GM12878 (cell line): ENCODE results near the gene TSHZ2. TPM values are rescaled to one million over a fixed set of nuclear protein-coding genes. Genes with fewer than 3 reads are reported as not detected.
A peak's percentile ranks its signal among the peaks of the same experiment; 100 is the strongest.

ENCODE experiments used
- ATAC-seq: fragments of 200-7000 bp; cut with Tn5 transposase; 3 replicates; pipeline ENCODE4 v1.9.1; 2020; ENCODE audit warnings: mild to moderate bottlenecking, moderate library complexity
- BruUV-seq: library from RNA; stranded (reverse); fragments of 400-500 nt; replicated peaks from 2 replicates; lab custom pipeline; 2021; lab: Mats Ljungman, UMichigan
- CTCF ChIA-PET: fragments of 300-600 bp; sonication (Branson Sonifier 250); formaldehyde crosslinking; extraction: SDS; loops from one replicate; lab custom pipeline; 2021; ENCODE audit warnings: inconsistent platforms; lab: Yijun Ruan, JAX
- POLR2A ChIA-PET: fragments of 350-600 bp; formaldehyde crosslinking; extraction: SDS; loops from one replicate; lab custom pipeline; 2021; ENCODE audit warnings: inconsistent platforms; lab: Charles Lee
- RAD21 ChIA-PET: fragments of 300-600 bp; sonication (Branson Sonifier 250); formaldehyde crosslinking; loops from one replicate; lab custom pipeline; 2023; ENCODE audit warnings: antibody characterized with exemption; ENCODE audit not compliant: unreplicated experiment; lab: Charles Lee
- SMC1A ChIA-PET: fragments of 300-600 bp; sonication (Branson Sonifier 250); formaldehyde crosslinking; loops from one replicate; lab custom pipeline; 2023; ENCODE audit not compliant: unreplicated experiment, uncharacterized antibody; lab: Charles Lee
- DNase-seq: peaks from one replicate; pipeline ENCODE4 v3.0.0-alpha.2; 2011; ENCODE audit warnings: low read depth, low spot score
- FAIRE-seq: peaks from 3 replicates; lab custom pipeline; 2011; peaks lifted over from hg19 to GRCh38; lab: Jason Lieb, UNC
- H2AFZ ChIP-seq: 2 replicates; pipeline ENCODE4 v1.6.0; 2011; ENCODE audit warnings: low read depth, low read length, control low read depth; ENCODE audit not compliant: control insufficient read depth
- H3K27ac ChIP-seq: 2 replicates; pipeline ENCODE4 v1.5.1; 2011; ENCODE audit warnings: control low read depth; ENCODE audit not compliant: control insufficient read depth, insufficient read depth
- H3K27me3 ChIP-seq, 2 experiments: replicated peaks in 1 of 2; 2 replicates each; pipeline versions ENCODE4 v1.6.0 to v1.6.1; 2011; ENCODE audit warnings: low read length in 1 of 2; ENCODE audit not compliant: control insufficient read depth in 2 of 2, insufficient read depth in 2 of 2
- H3K36me3 ChIP-seq, 2 experiments: 2 replicates each; pipeline ENCODE4 v1.5.1; 2011; ENCODE audit warnings: low read length in 1 of 2; ENCODE audit not compliant: control insufficient read depth in 2 of 2, insufficient read depth in 2 of 2
- H3K4me1 ChIP-seq: 2 replicates; pipeline ENCODE4 v1.6.1; 2011; ENCODE audit warnings: mild to moderate bottlenecking, low read length, moderate library complexity, mixed read lengths; ENCODE audit not compliant: control insufficient read depth, insufficient read depth
- H3K4me2 ChIP-seq: 2 replicates; pipeline ENCODE4 v1.6.0; 2011; ENCODE audit warnings: control low read depth; ENCODE audit not compliant: control insufficient read depth, insufficient read depth
- H3K4me3 ChIP-seq: fragments of 200-600 bp; sonication (generic); 2 replicates; pipeline ENCODE4 v1.5.1; 2016
- H3K79me2 ChIP-seq: 2 replicates; pipeline ENCODE4 v1.6.0; 2011; ENCODE audit warnings: low read length; ENCODE audit not compliant: control insufficient read depth, insufficient read depth
- H3K9ac ChIP-seq: 2 replicates; pipeline ENCODE4 v1.8.0; 2011; ENCODE audit warnings: low read length, control low read depth, mixed read lengths; ENCODE audit not compliant: control insufficient read depth, insufficient read depth
- H3K9me3 ChIP-seq: replicated peaks from 3 replicates; pipeline ENCODE4 v1.5.1; 2011; ENCODE audit warnings: mild to moderate bottlenecking, low read length; ENCODE audit not compliant: control insufficient read depth, insufficient read depth
- H4K20me1 ChIP-seq: 2 replicates; pipeline ENCODE4 v1.6.0; 2011; ENCODE audit not compliant: control insufficient read depth, insufficient read depth
- CHD2 ChIP-seq: IDR thresholded peaks from 2 replicates; pipeline ENCODE4 v1.6.1; 2011; ENCODE audit warnings: low read depth, low read length, improper control_type of control experiment, borderline replicate concordance
- NBN ChIP-seq: fragments of 450-650 bp; IDR thresholded peaks from 2 replicates; pipeline ENCODE4 v1.6.1; 2016
- PAX5 ChIP-seq: IDR thresholded peaks from 2 replicates; pipeline ENCODE4 v1.6.1; 2011; ENCODE audit warnings: low read depth, low read length, borderline replicate concordance
- RAD51 ChIP-seq: fragments of 450-650 bp; IDR thresholded peaks from 2 replicates; pipeline ENCODE4 v1.6.1; 2016; ENCODE audit warnings: moderate library complexity, mild to moderate bottlenecking, inconsistent platforms
- SP1 ChIP-seq: IDR thresholded peaks from one replicate; pipeline ENCODE4 v1.6.1; 2011; ENCODE audit warnings: low read depth, low read length
- SPI1 ChIP-seq: IDR thresholded peaks from 2 replicates; pipeline ENCODE4 v1.6.1; 2011; ENCODE audit warnings: low read depth, mild to moderate bottlenecking, low read length, moderate library complexity, borderline replicate concordance; ENCODE audit not compliant: insufficient read depth
- ZBTB40 ChIP-seq: fragments of 450-650 bp; IDR thresholded peaks from 2 replicates; pipeline ENCODE4 v1.6.1; 2016; ENCODE audit warnings: mild to moderate bottlenecking, moderate library complexity, borderline replicate concordance
- ZNF207 ChIP-seq: fragments of 450-650 bp; IDR thresholded peaks from 2 replicates; pipeline ENCODE4 v1.6.1; 2014; ENCODE audit warnings: antibody characterized with exemption, mild to moderate bottlenecking, borderline replicate concordance
- ZNF24 ChIP-seq: fragments of 450-650 bp; IDR thresholded peaks from 2 replicates; pipeline ENCODE4 v1.6.1; 2017; ENCODE audit warnings: antibody characterized with exemption, mild to moderate bottlenecking
- ZNF622 ChIP-seq: fragments of 450-650 bp; IDR thresholded peaks from 2 replicates; pipeline ENCODE4 v1.6.1; 2017; ENCODE audit warnings: mild to moderate bottlenecking, inconsistent platforms
- WGBS: methylation state at CpG from one replicate; pipeline ENCODE4 v1.1.6; 2016; ENCODE audit warnings: low lambda C conversion rate; ENCODE audit not compliant: insufficient replicate concordance, insufficient coverage; ENCODE audit errors: missing lambda C conversion rate; 5-methylcytosine and 5-hydroxymethylcytosine counted together
- in situ Hi-C: fragments of 300-500 bp; cut with MboI; formaldehyde crosslinking; loops from 9 replicates; pipeline ENCODE4 v1.14.3; 2018; ENCODE audit warnings: mixed read lengths
- intact Hi-C: fragments of 100-400 bp; cut with micrococcal nuclease; formaldehyde crosslinking; loops from one replicate; pipeline ENCODE4 v1.14.2; 2022; ENCODE audit not compliant: unreplicated experiment
- polyA plus RNA-seq, 11 experiments: library from polyadenylated mRNA; depleted of rRNA in 4 of 11; unstranded in 6 of 11; stranded (reverse) in 5 of 11; fragments of >200 nt; fragmentation: Nextera tagmentation in 4 of 11; fragmentation: Illumina TruSeq in 1 of 11; extraction: Ambion mirVana in 4 of 11; extraction: Trizol in 1 of 11; gene quantifications; 1 replicate in 1 of 11; 2 replicates in 10 of 11; pipeline versions ENCODE4 v1.2.1 to v1.2.3, GENCODE V29; 2011 to 2016; ENCODE audit warnings: inconsistent platforms in 2 of 11, missing spikeins in 2 of 11, low read depth in 1 of 11
- total RNA-seq, 4 experiments: library from RNA; depleted of rRNA in 3 of 4; stranded (reverse); fragments of >200 nt in 3 of 4; fragmentation: Illumina TruSeq in 1 of 4; extraction: Trizol in 1 of 4; gene quantifications; 2 replicates each; pipeline versions ENCODE4 v1.2.1 to v1.2.3, GENCODE V29; 2013 to 2021

The TSHZ2 gene
- total and polyA plus RNA-seq, 10 of the 15 experiments (the other 5 are each of a cell fraction or from before 2014, with no cell fraction given): 0.01 to 0.86 (median 0.13) TPM; not detected in 2

GRCh38 chr20:52999040-52999439 is 26.9 kb downstream of the TSHZ2 start:
- no peak overlapping the region for H3K27ac ChIP-seq
- H3K4me3 ChIP-seq: no peak overlapping the region
- no peak overlapping the region for H3K9ac ChIP-seq
- H3K36me3 ChIP-seq: no peaks in the 10 kb centered on the region
- H3K79me2 ChIP-seq: no peaks in the 10 kb centered on the region
- intact Hi-C loops: no loop called here
- no TSS peak for BruUV-seq
- H3K4me2 ChIP-seq: no peak overlapping the region
- no peaks in the 10 kb centered on the region for H4K20me1 ChIP-seq
- RAD21 ChIA-PET: interaction anchor here (2.0 to 4.6 kb wide), 3 partner anchors 9 to 23 kb away, joined by 4 to 31 read pairs (median 11); no protein-coding TSS in a partner anchor
- H3K27me3 ChIP-seq: no peaks in the 10 kb centered on the region
- ATAC-seq: no peak
- DNase-seq: no peak
- TF ChIP-seq ZNF622: no peak
- TF ChIP-seq, all 136 proteins: peak for 0
- ChIA-PET CTCF (interaction anchor here (0.7 to 3.8 kb wide), 2 partner anchors 24 to 45 kb away, joined by 3 to 24 read pairs; no protein-coding TSS in a partner anchor), POLR2A (interaction anchor here (0.6 to 1.4 kb wide), 2 partner anchors 14 to 531 kb away, joined by 4 read pairs; no protein-coding TSS in a partner anchor), SMC1A (interaction anchor here (1.0 to 5.7 kb wide), 4 partner anchors 8 to 73 kb away, joined by 3 to 138 read pairs (median 37); no protein-coding TSS in a partner anchor)
- 18% methylated on average over 2 of the region's 2 CpGs for WGBS
- peaks cover 14% of the 10 kb centered on the region for H3K4me1 ChIP-seq
- no peak for FAIRE-seq
- in situ Hi-C loops: no loop called here
- H2AFZ ChIP-seq: no peak overlapping the region
- no peaks in the 10 kb centered on the region; the same call in 2 of the 3 replicates for H3K9me3 ChIP-seq

- ChIA-PET RAD21 (interaction anchor here (0.7 to 4.6 kb wide), 10 partner anchors 9 to 31 kb away, joined by 3 to 31 read pairs (median 4); no protein-coding TSS in a partner anchor), SMC1A (interaction anchor here (0.6 to 5.7 kb wide), 20 partner anchors 10 to 1042 kb away, joined by 3 to 138 read pairs (median 4); no protein-coding TSS in a partner anchor), CTCF (interaction anchor here (0.6 to 3.8 kb wide), 8 partner anchors 9 to 294 kb away, joined by 3 to 24 read pairs (median 4); no protein-coding TSS in a partner anchor), POLR2A (interaction anchor here (1.5 to 3.5 kb wide), 3 partner anchors 11 to 26 kb away, joined by 6 to 12 read pairs (median 8); no protein-coding TSS in a partner anchor)
- Histone ChIP-seq H3K36me3 (no peaks in the 10 kb centered on the region), H2AFZ (peak overlapping the region; percentile 59), H3K4me3 (peak overlapping the region; percentile 33; the same call in 1 of the 2 replicates), H3K79me2 (no peaks in the 10 kb centered on the region), H3K27me3 (no peaks in the 10 kb centered on the region), H3K9ac (peak overlapping the region; percentile 6; the same call in 1 of the 2 replicates), H3K4me1 (peaks cover 14% of the 10 kb centered on the region), H3K27ac (peak overlapping the region; percentile 33), H4K20me1 (no peaks in the 10 kb centered on the region), H3K4me2 (peak overlapping the region; percentile 62), H3K9me3 (no peaks in the 10 kb centered on the region; the same call in 2 of the 3 replicates)
- FAIRE-seq: peak; percentile 84
- in situ Hi-C loops (no loop called here), intact Hi-C loops (loop anchor here (1.0 to 10.0 kb wide), 2 partner anchors 27 to 153 kb away; no protein-coding TSS in a partner anchor)
- WGBS: 0% methylated on average over 9 of the region's 9 CpGs
- DNase-seq: peak; percentile 55
- TSS peak; percentile 69 for BruUV-seq
- peak; percentile 86 for ATAC-seq
- TF ChIP-seq ZNF207 (peak; percentile 78; the same call in 1 of the 2 replicates), NBN (0 out of 2 replicates have a peak, but pooled peaks have one; percentile 12), CHD2 (0 out of 2 replicates have a peak, but pooled peaks have one; percentile 13), RAD51 (peak; percentile 72), ZBTB40 (peak; percentile 64; the same call in 1 of the 2 replicates), SP1 (peak; percentile 38), ZNF24 (no peak), SPI1 (peak; percentile 82), PAX5 (peak; percentile 8; the same call in 1 of the 2 replicates)
Observed at GRCh38 chr20:53001498-53002301, 29.5 kb downstream of the TSHZ2 start.
